Esophagus squamous epithelium (tissue), 4 donors: ENCODE results near the gene CDH13.

Experiments
- POLR2A ChIP-seq, 4 donors: fragments of 450-650 bp; IDR thresholded peaks; one replicate each; pipeline ENCODE4 v1.6.1; 2017; ENCODE audit warnings: antibody characterized with exemption in 4 of 4, mild to moderate bottlenecking in 4 of 4, moderate library complexity in 3 of 4
- TF ChIP-seq, protein P1 (sequence below), 6 experiments: fragments of 450-650 bp in 4 of 6; fragments of 200-600 bp in 2 of 6; sonication (generic) in 2 of 6; IDR thresholded peaks; one replicate each; pipeline ENCODE4 v1.5.1; 2016 to 2019; ENCODE audit warnings: antibody characterized with exemption in 6 of 6, mild to moderate bottlenecking in 4 of 6, moderate library complexity in 4 of 6

DNA sequence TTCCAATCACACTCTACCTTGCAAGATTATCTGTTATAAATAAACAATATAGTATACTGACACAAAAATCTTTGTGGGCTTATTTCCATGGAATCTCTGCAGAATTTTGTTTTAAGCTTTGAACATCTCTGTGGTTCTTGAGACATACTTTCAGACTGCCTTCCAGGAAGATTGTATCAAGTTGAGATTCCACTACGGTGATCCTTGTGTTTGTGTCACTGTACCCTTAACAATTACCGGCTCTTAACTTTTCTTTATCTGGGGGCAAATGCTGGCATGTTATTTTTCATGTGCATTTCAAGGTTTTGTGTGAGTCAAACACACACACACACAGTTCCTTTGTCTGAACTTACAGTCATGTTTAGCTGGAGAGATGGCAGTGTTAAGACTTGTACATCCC, 708.3 kb downstream of the CDH13 start:
- TF ChIP-seq, protein P1, sequence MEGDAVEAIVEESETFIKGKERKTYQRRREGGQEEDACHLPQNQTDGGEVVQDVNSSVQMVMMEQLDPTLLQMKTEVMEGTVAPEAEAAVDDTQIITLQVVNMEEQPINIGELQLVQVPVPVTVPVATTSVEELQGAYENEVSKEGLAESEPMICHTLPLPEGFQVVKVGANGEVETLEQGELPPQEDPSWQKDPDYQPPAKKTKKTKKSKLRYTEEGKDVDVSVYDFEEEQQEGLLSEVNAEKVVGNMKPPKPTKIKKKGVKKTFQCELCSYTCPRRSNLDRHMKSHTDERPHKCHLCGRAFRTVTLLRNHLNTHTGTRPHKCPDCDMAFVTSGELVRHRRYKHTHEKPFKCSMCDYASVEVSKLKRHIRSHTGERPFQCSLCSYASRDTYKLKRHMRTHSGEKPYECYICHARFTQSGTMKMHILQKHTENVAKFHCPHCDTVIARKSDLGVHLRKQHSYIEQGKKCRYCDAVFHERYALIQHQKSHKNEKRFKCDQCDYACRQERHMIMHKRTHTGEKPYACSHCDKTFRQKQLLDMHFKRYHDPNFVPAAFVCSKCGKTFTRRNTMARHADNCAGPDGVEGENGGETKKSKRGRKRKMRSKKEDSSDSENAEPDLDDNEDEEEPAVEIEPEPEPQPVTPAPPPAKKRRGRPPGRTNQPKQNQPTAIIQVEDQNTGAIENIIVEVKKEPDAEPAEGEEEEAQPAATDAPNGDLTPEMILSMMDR (IDR thresholded peaks at IDR 0.05) = no peak
- no peak for TF ChIP-seq POLR2A (IDR thresholded peaks at IDR 0.05)
